ENCODE data around the gene TMC1.

Gene TMC1

DNA sequence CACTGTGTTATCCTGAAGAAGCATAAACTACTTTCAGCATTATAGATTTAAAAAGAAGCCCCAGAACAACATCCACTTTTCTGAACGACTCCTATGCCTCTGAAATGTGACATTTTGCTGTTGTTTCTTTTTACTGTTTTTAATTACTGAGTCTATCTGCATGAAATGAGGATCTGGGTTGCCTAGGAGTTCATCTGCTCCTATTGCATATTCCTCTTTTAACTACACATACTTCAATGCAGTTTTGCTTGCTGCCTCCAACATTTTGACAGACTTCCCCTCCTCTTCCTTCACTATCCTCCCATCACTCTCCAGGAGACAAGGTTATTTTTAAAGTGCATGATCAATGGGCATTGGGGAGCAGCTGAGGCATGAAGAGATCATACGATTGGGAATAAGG lies 164.5 kb downstream of the TMC1 start:
- H3K27me3 ChIP-seq (ENCODE audit: control insufficient read depth in 1 of 2, insufficient read depth in 2 of 2, low read length in 2 of 2), result no peaks in the 10 kb centered on the region
- no peak overlapping the region for H3K9ac ChIP-seq (ENCODE audit: low read depth in 1 of 2, low read length in 2 of 2)
- no peak overlapping the region for H3K27ac ChIP-seq (ENCODE audit: low read depth, low read length)
- no peaks in the 10 kb centered on the region for H3K9me3 ChIP-seq (ENCODE audit: control insufficient read depth in 1 of 2, low read length in 2 of 2)
- no peak overlapping the region for H3K4me3 ChIP-seq (ENCODE audit: low read depth in 1 of 2, low read length in 2 of 2)
- H3K36me3 ChIP-seq (ENCODE audit: control insufficient read depth in 1 of 2, insufficient read depth in 2 of 2, low read length in 2 of 2), result no peaks in the 10 kb centered on the region
- H3K4me1 ChIP-seq (ENCODE audit: control insufficient read depth in 1 of 2, insufficient read depth in 2 of 2, low read length in 2 of 2), result no peaks in the 10 kb centered on the region

DNA sequence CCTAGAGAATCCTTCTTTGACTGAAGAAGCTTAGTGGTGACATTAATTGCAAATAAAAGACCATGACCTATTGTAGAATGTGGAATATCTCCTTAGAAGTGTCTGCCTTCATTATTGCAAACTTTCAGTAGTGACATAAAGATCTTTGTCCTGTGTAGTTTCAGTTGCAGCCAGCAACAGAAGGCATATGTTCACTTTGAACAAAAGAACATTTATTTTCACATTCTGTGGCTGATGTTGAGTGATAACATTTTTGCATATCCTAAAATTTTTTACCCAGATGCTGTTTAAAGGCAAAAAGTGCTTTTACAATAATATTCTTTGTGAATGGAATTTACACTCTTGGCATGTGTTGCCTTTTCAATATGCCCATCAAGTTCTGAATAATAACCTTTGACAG lies 165.9 kb downstream of the TMC1 start:
- no peak overlapping the region for H3K27ac ChIP-seq (ENCODE audit: low read depth, low read length)
- H3K9me3 ChIP-seq (ENCODE audit: control insufficient read depth in 1 of 2, low read length in 2 of 2), result no peaks in the 10 kb centered on the region
- no peak overlapping the region for H3K9ac ChIP-seq (ENCODE audit: low read depth in 1 of 2, low read length in 2 of 2)
- no peaks in the 10 kb centered on the region for H3K4me1 ChIP-seq (ENCODE audit: control insufficient read depth in 1 of 2, insufficient read depth in 2 of 2, low read length in 2 of 2)
- H3K27me3 ChIP-seq (ENCODE audit: control insufficient read depth in 1 of 2, insufficient read depth in 2 of 2, low read length in 2 of 2), result no peaks in the 10 kb centered on the region
- H3K36me3 ChIP-seq (ENCODE audit: control insufficient read depth in 1 of 2, insufficient read depth in 2 of 2, low read length in 2 of 2), result no peaks in the 10 kb centered on the region
- H3K4me3 ChIP-seq (ENCODE audit: low read depth in 1 of 2, low read length in 2 of 2), result no peak overlapping the region

DNA sequence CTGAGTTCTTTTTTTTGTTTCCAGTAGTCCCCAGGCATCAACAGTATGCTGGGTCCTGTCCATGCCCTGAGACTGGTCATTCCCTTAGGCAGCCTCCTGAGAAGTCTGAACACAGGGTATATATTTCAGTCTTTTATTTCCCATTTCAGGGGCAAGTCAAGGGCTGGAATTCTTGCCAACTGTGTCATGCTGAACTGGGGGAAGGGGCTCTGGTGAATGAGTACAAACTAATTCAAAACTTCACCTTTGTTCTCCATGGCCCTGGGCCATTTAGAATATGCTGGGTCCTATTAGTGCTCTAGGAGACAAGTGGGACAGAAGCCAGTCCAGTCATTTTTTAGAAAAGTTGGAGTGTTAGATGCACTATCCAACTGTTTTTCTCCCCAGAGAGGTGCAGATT lies 170.3 kb downstream of the TMC1 start:
- Histone ChIP-seq H3K36me3 (ENCODE audit: control insufficient read depth in 1 of 2, insufficient read depth in 2 of 2, low read length in 2 of 2) (no peaks in the 10 kb centered on the region), H3K27me3 (ENCODE audit: control insufficient read depth in 1 of 2, insufficient read depth in 2 of 2, low read length in 2 of 2) (no peaks in the 10 kb centered on the region), H3K9ac (ENCODE audit: low read depth in 1 of 2, low read length in 2 of 2) (no peak overlapping the region), H3K27ac (ENCODE audit: low read depth, low read length) (no peak overlapping the region), H3K4me1 (ENCODE audit: control insufficient read depth in 1 of 2, insufficient read depth in 2 of 2, low read length in 2 of 2) (no peaks in the 10 kb centered on the region), H3K9me3 (ENCODE audit: control insufficient read depth in 1 of 2, low read length in 2 of 2) (no peaks in the 10 kb centered on the region), H3K4me3 (ENCODE audit: low read depth in 1 of 2, low read length in 2 of 2) (no peak overlapping the region)

DNA sequence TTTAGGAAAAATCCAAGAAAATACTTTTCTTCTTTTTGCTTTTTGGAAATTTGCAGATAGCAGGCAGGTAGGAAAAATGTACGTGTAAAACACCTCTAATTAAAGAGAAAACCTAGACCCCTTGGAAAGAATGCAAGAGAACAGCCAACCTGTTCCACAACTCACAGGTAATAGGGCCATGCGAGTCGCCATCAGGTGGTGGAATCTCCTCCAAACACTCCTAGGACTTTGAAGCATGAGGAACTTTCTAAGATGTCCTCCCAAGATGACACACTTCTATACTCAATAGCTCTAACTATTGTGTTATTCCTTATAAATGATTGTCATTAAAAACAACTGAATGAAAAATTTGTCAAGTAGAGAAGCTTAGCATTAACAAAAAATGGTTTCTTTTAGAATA lies 174.0 kb downstream of the TMC1 start:
- H3K4me3 ChIP-seq (ENCODE audit: low read depth in 1 of 2, low read length in 2 of 2), result no peak overlapping the region
- no peak overlapping the region for H3K27ac ChIP-seq (ENCODE audit: low read depth, low read length)
- H3K9me3 ChIP-seq (ENCODE audit: control insufficient read depth in 1 of 2, low read length in 2 of 2), result no peaks in the 10 kb centered on the region
- H3K36me3 ChIP-seq (ENCODE audit: control insufficient read depth in 1 of 2, insufficient read depth in 2 of 2, low read length in 2 of 2), result no peaks in the 10 kb centered on the region
- H3K27me3 ChIP-seq (ENCODE audit: control insufficient read depth in 1 of 2, insufficient read depth in 2 of 2, low read length in 2 of 2), result no peaks in the 10 kb centered on the region
- no peaks in the 10 kb centered on the region for H3K4me1 ChIP-seq (ENCODE audit: control insufficient read depth in 1 of 2, insufficient read depth in 2 of 2, low read length in 2 of 2)
- no peak overlapping the region for H3K9ac ChIP-seq (ENCODE audit: low read depth in 1 of 2, low read length in 2 of 2)

DNA sequence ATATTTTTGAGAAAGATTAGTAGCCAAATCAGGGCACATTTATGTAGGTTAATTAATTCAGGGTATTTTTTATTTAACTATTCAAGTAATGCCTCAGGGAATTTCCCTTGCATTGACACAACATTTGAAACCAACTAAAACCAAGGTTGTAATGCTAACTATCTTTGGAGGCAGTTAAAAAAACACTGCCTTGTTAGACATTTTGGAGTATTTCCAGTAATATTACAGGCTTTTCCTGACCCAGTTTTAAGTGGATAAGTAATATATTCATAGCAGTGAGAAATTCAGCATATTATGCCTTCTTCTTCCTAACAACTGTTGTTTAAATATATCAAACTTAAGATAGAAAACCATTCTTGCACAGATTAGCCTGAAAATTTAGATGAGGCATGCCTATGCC lies 175.1 kb downstream of the TMC1 start:
- no peaks in the 10 kb centered on the region for H3K9me3 ChIP-seq (ENCODE audit: control insufficient read depth in 1 of 2, low read length in 2 of 2)
- H3K36me3 ChIP-seq (ENCODE audit: control insufficient read depth in 1 of 2, insufficient read depth in 2 of 2, low read length in 2 of 2), result no peaks in the 10 kb centered on the region
- H3K27me3 ChIP-seq (ENCODE audit: control insufficient read depth in 1 of 2, insufficient read depth in 2 of 2, low read length in 2 of 2), result no peaks in the 10 kb centered on the region
- H3K4me3 ChIP-seq (ENCODE audit: low read depth in 1 of 2, low read length in 2 of 2), result no peak overlapping the region
- no peak overlapping the region for H3K9ac ChIP-seq (ENCODE audit: low read depth in 1 of 2, low read length in 2 of 2)
- H3K27ac ChIP-seq (ENCODE audit: low read depth, low read length), result no peak overlapping the region
- H3K4me1 ChIP-seq (ENCODE audit: control insufficient read depth in 1 of 2, insufficient read depth in 2 of 2, low read length in 2 of 2), result no peaks in the 10 kb centered on the region

DNA sequence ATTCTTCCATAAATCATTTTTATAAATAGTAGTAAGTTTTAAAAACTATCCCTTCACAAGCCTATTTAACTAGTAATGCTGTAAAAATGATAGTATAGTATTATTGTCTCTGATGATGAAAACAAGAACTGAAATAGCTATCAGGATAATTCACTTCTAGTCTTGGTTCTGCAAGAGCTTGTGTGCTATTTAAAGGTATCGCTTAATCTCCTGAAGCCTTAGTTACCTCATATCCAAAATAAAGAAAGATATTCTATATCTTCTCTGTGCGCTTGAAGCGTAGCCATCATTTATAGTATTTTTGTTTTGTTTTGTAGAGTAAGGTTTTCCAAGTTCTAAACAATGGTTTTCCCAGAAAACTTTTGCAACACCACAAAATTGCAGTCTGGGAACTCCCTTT lies 180.1 kb downstream of the TMC1 start:
- H3K4me3 ChIP-seq (ENCODE audit: low read depth in 1 of 2, low read length in 2 of 2), result no peak overlapping the region
- H3K27me3 ChIP-seq (ENCODE audit: control insufficient read depth in 1 of 2, insufficient read depth in 2 of 2, low read length in 2 of 2), result no peaks in the 10 kb centered on the region
- H3K36me3 ChIP-seq (ENCODE audit: control insufficient read depth in 1 of 2, insufficient read depth in 2 of 2, low read length in 2 of 2), result no peaks in the 10 kb centered on the region
- H3K4me1 ChIP-seq (ENCODE audit: control insufficient read depth in 1 of 2, insufficient read depth in 2 of 2, low read length in 2 of 2), result no peaks in the 10 kb centered on the region
- H3K9ac ChIP-seq (ENCODE audit: low read depth in 1 of 2, low read length in 2 of 2), result no peak overlapping the region
- H3K27ac ChIP-seq (ENCODE audit: low read depth, low read length), result no peak overlapping the region
- no peaks in the 10 kb centered on the region for H3K9me3 ChIP-seq (ENCODE audit: control insufficient read depth in 1 of 2, low read length in 2 of 2)

DNA sequence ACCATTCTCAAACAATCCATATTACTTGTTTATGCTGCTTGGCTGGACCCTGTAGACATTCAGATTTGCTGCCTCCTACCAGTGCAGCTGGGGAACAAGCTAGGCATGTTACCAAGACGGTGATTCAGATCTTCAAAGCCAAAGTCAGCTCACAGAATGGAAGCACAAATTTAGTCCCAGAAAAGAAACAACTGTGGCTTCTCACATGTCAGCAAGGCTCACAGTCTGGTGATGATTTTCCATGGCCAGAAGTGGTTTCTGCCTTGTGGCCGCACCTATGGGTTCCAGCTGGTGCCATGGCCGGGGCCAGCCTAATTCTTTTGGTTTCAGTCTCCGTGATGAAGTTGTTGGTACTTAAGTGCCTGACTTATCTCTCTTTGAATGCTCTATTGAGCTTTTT lies 182.2 kb downstream of the TMC1 start:
- no peak overlapping the region for H3K9ac ChIP-seq (ENCODE audit: low read depth in 1 of 2, low read length in 2 of 2)
- no peaks in the 10 kb centered on the region for H3K36me3 ChIP-seq (ENCODE audit: control insufficient read depth in 1 of 2, insufficient read depth in 2 of 2, low read length in 2 of 2)
- H3K4me3 ChIP-seq (ENCODE audit: low read depth in 1 of 2, low read length in 2 of 2), result no peak overlapping the region
- no peaks in the 10 kb centered on the region for H3K9me3 ChIP-seq (ENCODE audit: control insufficient read depth in 1 of 2, low read length in 2 of 2)
- H3K4me1 ChIP-seq (ENCODE audit: control insufficient read depth in 1 of 2, insufficient read depth in 2 of 2, low read length in 2 of 2), result no peaks in the 10 kb centered on the region
- no peak overlapping the region for H3K27ac ChIP-seq (ENCODE audit: low read depth, low read length)
- no peaks in the 10 kb centered on the region for H3K27me3 ChIP-seq (ENCODE audit: control insufficient read depth in 1 of 2, insufficient read depth in 2 of 2, low read length in 2 of 2)

DNA sequence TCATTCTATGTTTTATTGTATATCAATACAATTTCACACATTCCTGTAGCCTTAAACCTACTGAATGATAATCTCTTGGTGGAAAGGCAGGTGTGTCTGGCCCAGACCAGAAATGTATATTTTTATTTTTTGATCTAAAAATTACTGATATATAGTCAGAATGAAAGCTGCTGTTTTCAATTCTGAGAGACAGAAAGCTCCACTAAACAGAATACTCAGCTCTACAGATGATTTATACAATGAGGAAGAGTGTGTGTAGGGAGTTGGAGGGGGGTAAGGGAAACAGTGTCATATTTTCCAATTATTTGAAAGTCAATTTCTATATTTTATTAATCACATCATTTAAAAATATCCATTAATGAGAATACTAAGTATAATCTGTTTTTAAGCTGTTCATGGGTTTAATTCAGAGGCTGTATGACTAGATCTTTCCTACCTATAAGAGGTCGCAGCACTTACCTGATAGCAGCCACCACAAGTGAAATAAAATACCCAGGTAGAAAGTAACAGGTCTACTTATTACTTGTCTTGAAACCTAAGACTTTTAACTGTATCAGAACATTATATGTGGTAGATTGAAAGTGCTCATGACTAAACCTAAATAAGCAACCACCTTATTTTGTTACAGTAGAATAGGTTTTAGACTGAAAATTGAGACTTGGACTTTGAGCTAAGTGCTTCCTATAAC lies 183.4 kb downstream of the TMC1 start:
- Histone ChIP-seq H3K9ac (ENCODE audit: low read depth in 1 of 2, low read length in 2 of 2) (no peak overlapping the region), H3K4me1 (ENCODE audit: control insufficient read depth in 1 of 2, insufficient read depth in 2 of 2, low read length in 2 of 2) (no peaks in the 10 kb centered on the region), H3K4me3 (ENCODE audit: low read depth in 1 of 2, low read length in 2 of 2) (no peak overlapping the region), H3K36me3 (ENCODE audit: control insufficient read depth in 1 of 2, insufficient read depth in 2 of 2, low read length in 2 of 2) (no peaks in the 10 kb centered on the region), H3K27me3 (ENCODE audit: control insufficient read depth in 1 of 2, insufficient read depth in 2 of 2, low read length in 2 of 2) (no peaks in the 10 kb centered on the region), H3K27ac (ENCODE audit: low read depth, low read length) (no peak overlapping the region), H3K9me3 (ENCODE audit: control insufficient read depth in 1 of 2, low read length in 2 of 2) (no peaks in the 10 kb centered on the region)

DNA sequence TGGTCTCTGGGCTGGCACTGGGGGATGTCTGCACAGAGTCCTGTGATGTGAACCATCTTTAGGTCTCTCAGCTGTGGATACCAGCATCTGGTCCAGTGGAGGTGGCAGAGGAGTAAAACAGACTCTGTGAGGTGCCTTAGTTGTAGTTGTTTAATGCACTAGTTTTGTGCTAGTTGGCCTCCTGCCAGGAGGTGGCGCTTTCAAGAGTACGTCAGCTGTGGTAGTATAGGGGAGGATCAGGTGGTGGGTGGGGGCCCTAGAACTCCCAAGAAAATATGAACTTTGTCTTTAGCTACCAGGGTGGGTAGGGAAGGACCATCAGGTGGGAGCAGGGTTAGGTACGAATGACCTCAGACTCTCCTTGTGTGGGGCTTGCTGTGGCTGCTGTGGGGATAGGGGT lies 197.1 kb downstream of the TMC1 start:
- H3K27ac ChIP-seq (ENCODE audit: low read depth, low read length), result no peak overlapping the region
- no peak overlapping the region for H3K4me3 ChIP-seq (ENCODE audit: low read depth in 1 of 2, low read length in 2 of 2)
- no peaks in the 10 kb centered on the region for H3K36me3 ChIP-seq (ENCODE audit: control insufficient read depth in 1 of 2, insufficient read depth in 2 of 2, low read length in 2 of 2)
- H3K4me1 ChIP-seq (ENCODE audit: control insufficient read depth in 1 of 2, insufficient read depth in 2 of 2, low read length in 2 of 2), result no peaks in the 10 kb centered on the region
- H3K9ac ChIP-seq (ENCODE audit: low read depth in 1 of 2, low read length in 2 of 2), result no peak overlapping the region
- H3K9me3 ChIP-seq (ENCODE audit: control insufficient read depth in 1 of 2, low read length in 2 of 2), result no peaks in the 10 kb centered on the region
- no peaks in the 10 kb centered on the region for H3K27me3 ChIP-seq (ENCODE audit: control insufficient read depth in 1 of 2, insufficient read depth in 2 of 2, low read length in 2 of 2)

DNA sequence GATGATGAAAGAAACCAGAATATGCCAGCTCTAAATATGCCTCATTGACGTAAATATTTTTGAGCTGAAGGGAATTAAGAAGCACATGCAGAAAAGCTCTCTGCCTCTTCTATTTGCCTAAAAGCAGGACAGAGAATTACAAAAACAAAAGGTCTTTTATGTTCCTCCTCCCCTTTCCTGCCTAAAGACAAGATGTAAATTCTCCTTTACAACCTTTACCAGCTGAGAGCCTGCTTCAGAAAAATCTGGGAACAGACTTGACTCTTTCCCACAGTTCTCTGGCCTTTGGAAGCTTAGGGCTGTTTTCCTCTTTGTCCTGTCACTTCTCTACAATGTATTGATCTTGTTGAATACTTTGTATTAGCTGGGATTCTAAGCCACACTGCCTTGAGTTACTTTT lies 199.7 kb downstream of the TMC1 start:
- no peak overlapping the region for H3K4me3 ChIP-seq (ENCODE audit: low read depth in 1 of 2, low read length in 2 of 2)
- peaks cover 0 to 3% of the 10 kb centered on the region in 2 donors for H3K9me3 ChIP-seq (ENCODE audit: control insufficient read depth in 1 of 2, low read length in 2 of 2)
- H3K4me1 ChIP-seq (ENCODE audit: control insufficient read depth in 1 of 2, insufficient read depth in 2 of 2, low read length in 2 of 2), result no peaks in the 10 kb centered on the region
- H3K27me3 ChIP-seq (ENCODE audit: control insufficient read depth in 1 of 2, insufficient read depth in 2 of 2, low read length in 2 of 2), result no peaks in the 10 kb centered on the region
- no peak overlapping the region for H3K9ac ChIP-seq (ENCODE audit: low read depth in 1 of 2, low read length in 2 of 2)
- H3K27ac ChIP-seq (ENCODE audit: low read depth, low read length), result no peak overlapping the region
- no peaks in the 10 kb centered on the region for H3K36me3 ChIP-seq (ENCODE audit: control insufficient read depth in 1 of 2, insufficient read depth in 2 of 2, low read length in 2 of 2)

DNA sequence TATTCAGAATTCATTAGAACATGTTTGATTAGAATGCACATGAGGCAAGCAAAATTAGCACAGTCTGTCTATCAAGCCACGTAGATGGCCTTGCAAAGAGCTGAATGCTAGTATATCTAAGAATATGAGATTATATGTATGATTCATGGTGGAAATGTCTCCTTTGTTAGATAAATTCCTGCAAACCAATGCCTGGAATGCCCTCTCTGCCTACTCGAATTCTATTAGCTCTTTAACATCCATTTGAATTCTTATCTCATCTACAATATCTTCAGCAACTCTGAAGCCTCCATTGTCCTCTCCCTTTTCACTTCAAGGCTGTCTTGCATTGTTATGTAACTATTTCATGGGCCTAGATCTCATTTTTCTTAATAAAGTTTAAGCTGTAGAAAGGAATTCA lies 205.5 kb downstream of the TMC1 start:
- H3K4me3 ChIP-seq (ENCODE audit: low read depth in 1 of 2, low read length in 2 of 2), result no peak overlapping the region
- H3K36me3 ChIP-seq (ENCODE audit: control insufficient read depth in 1 of 2, insufficient read depth in 2 of 2, low read length in 2 of 2), result no peaks in the 10 kb centered on the region
- no peak overlapping the region for H3K9ac ChIP-seq (ENCODE audit: low read depth in 1 of 2, low read length in 2 of 2)
- H3K27ac ChIP-seq (ENCODE audit: low read depth, low read length), result no peak overlapping the region
- H3K9me3 ChIP-seq (ENCODE audit: control insufficient read depth in 1 of 2, low read length in 2 of 2), result peaks cover 0 to 3% of the 10 kb centered on the region in 2 donors
- no peaks in the 10 kb centered on the region for H3K27me3 ChIP-seq (ENCODE audit: control insufficient read depth in 1 of 2, insufficient read depth in 2 of 2, low read length in 2 of 2)
- H3K4me1 ChIP-seq (ENCODE audit: control insufficient read depth in 1 of 2, insufficient read depth in 2 of 2, low read length in 2 of 2), result no peaks in the 10 kb centered on the region

All from duodenal mucosa (tissue), 2 donors.